WI38 (cell line): Measurements from ENCODE around the gene LRMDA.

Experiments
- H3K4me3 ChIP-seq: 2 replicates; pipeline ENCODE4 v1.5.1; 2011; ENCODE audit warnings: low read depth, mild to moderate bottlenecking, control low read depth, low read length
- CTCF ChIP-seq: IDR thresholded peaks from 2 replicates; pipeline ENCODE4 v1.5.1; 2012; ENCODE audit warnings: low read depth, mild to moderate bottlenecking, control low read depth, low read length

The LRMDA gene

GRCh38 chr10:75408509-75408875 lies 22.9 kb upstream of the LRMDA start:
- H3K4me3 ChIP-seq = peak overlapping the region; percentile 72
- TF ChIP-seq CTCF = no peak

DNA sequence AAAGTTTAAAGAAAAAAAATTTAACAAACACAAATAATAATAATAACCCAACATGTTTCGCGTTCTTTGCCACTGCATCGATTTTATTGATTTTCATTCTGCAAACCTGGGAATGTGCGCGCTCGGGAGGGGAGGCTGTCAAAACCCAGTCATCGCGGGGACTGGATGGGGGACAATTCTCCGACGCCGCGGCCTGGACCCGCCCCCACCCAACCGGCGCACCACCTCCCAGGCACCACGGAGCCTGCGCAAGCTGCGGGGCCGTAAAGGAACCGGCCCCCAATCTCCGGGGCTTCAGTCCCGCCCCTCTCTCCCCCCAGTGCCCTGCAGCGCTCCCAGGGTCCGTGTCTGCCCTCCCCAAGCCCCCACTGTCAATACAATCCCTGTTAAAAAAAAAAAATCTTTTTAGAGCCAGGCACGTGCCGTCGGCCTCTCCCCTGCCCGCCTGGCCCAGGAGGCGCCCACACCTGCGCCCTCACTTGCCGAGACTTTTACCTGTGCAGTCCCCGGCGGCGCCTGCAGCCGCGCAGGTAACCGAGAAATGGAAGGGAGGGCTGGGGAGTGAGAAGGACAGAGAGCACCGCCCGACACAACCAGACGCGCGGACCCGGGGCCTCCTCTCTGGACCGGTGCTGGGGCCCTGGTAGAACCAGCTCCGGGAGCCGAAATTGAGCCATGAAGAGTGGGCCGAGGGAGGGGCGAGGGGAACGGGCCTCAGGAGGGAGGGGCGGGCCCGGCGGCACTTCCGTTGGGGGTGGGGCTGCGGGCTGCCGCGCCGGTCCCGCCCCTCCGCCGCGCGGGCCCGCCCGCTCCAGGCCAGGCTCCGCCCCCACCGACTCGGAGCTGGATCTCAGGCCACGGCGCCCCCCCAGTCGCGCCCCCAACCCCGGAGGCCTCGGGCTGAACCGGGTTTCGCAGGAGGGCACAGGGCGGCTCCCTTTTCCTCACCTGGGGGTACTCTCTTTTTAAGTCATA lies 22.2 kb upstream of the LRMDA start:
- TF ChIP-seq CTCF = no peak

DNA sequence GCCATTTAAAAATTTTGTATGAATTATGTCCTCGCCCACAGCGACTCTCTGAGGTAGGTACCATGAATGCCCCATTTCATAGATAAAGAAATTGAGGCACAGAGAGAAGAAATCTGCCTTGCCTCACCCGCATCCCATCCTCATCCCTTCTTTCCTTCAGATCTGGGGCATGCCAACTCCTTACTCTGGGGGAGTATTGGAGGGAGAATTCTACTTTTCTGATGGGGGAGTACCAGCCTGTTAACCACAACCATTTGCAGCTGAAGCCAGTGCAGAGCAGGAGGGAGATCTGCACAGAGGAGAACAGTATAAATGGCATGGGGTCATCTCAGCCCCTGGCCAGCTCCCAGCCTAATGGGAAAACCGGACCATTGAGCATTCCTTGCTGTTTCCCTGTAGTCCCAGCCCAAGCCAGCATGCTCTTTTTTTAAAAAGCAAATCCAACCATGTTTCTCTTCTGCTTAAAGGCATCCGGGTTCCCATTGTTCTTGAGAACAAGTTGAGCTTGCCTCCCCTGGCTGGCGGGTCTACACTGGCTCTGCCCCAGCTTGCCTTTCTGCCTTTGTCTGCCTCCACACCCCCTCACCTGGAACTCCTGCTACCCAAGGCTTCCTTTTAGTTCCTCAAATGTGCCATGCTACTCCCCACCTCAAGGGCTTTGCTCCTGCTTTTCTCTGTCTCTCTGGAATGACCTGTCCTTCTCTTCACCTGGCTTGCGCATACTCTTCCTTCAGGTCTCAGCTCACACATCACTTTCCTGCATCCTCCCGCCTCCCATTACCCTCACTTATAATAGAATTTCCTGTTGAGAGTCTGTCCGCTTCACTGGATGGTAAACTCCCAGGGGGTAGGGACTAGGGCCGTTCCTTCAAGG lies 21.1 kb upstream of the LRMDA start:
- H3K4me3 ChIP-seq = no peak overlapping the region
- TF ChIP-seq CTCF = no peak

More for the DNA sequence above, 22.2 kb upstream of the LRMDA start:
- H3K4me3 ChIP-seq = peak overlapping the region; percentile 72

GRCh38 chr10:75414527-75414926 lies 16.9 kb upstream of the LRMDA start:
- TF ChIP-seq CTCF = no peak
- no peak overlapping the region for H3K4me3 ChIP-seq

- no peak for TF ChIP-seq CTCF
- no peak overlapping the region for H3K4me3 ChIP-seq
Measured at GRCh38 chr10:75417522-75417927, 13.9 kb upstream of the LRMDA start.

DNA sequence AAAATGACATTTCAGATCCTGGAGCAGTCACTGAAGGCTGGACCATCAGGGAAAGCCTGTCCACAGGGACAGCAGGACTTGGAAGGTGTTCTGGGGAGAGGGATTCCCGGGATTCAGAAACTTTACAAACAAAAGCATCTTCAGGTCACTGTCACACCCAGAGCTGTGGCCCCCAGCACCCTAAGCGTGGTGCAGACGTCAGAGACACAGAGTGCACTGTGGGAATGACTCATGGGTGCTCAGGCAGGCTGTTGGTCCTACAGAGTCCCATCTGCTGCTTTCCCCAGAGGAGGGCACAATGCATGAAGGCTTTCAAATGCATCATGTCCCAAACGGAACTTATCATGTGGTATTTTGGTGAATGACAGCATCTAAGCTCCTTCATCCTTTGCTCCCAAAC lies 13.1 kb upstream of the LRMDA start:
- no peak for TF ChIP-seq CTCF
- H3K4me3 ChIP-seq = no peak overlapping the region

GRCh38 chr10:75418712-75419111 lies 12.7 kb upstream of the LRMDA start:
- H3K4me3 ChIP-seq = no peak overlapping the region
- no peak for TF ChIP-seq CTCF
